ENCODE measurements around the gene ANKS1A.
"Not testable (repeated sequence)": the region's sequence is repeated elsewhere in the genome, so short reads cannot be mapped to it uniquely, and the experiment has no call there.

The ANKS1A gene

DNA sequence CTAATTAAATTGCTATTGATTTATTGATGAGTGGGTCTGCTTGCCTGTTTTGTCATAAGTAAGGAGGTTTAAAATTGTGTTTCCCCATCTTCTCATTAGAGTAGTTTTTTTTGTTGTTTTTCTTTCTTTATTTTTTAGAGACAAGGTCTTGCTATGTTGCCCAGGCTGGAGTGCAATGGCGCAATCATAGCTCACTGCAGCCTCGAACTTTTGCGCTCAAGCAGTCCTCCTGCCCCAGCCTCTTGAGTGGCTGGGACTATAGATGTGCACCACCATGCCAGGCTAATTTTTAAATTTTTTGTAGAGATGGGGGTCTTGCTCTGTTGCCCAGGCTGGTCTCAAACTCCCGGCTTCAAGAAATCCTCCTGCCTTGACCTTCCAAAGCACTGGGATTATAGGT lies 31.0 kb downstream of the ANKS1A start:
- Histone ChIP-seq H3K9me3 (ENCODE audit: insufficient read depth, low read depth, low read length) (no peaks in the 10 kb centered on the region), H3K27ac (ENCODE audit: low read depth, low read length) (no peak overlapping the region), H3K9ac (ENCODE audit: low read depth, low read length) (no peak overlapping the region), H3K4me1 (ENCODE audit: insufficient read depth, low read length) (peaks cover 8% of the 10 kb centered on the region), H3K36me3 (ENCODE audit: insufficient read depth, low read length) (no peaks in the 10 kb centered on the region), H3K27me3 (ENCODE audit: insufficient read depth, low read length) (no peaks in the 10 kb centered on the region), H3K4me3 (ENCODE audit: low read length) (no peak overlapping the region)
- WGBS = 97% methylated on average over 4 of the region's 4 CpGs

DNA sequence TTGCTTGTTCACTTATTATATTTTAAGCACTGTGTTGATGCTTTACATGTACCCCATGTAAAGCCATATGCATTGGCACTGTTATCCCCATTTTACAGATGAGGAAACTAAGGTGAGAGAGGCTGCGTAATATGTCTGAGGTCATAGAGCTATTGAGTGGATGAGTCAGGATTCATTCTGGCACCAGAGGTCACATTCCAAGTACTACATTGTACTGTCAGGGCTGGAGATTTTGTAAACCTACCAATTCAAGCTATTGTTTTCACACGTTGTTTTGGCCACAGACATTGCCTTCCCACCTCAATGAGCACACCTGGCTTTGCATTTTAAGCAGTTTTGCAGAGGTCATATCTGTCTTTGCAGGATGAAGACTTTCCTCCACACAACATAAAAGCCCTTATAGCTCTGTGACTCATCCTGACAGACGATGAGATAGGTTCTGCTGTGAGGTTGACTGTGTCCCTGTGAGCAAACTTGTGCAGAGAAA lies 33.2 kb downstream of the ANKS1A start:
- H3K9ac ChIP-seq (ENCODE audit: low read depth, low read length) = no peak overlapping the region
- peaks cover 5% of the 10 kb centered on the region; the same call in 1 of the 2 replicates for H3K27me3 ChIP-seq (ENCODE audit: insufficient read depth, low read length)
- H3K36me3 ChIP-seq (ENCODE audit: insufficient read depth, low read length) = no peaks in the 10 kb centered on the region
- no peak overlapping the region for H3K27ac ChIP-seq (ENCODE audit: low read depth, low read length)
- H3K4me3 ChIP-seq (ENCODE audit: low read length) = no peak overlapping the region
- peaks cover 21% of the 10 kb centered on the region for H3K4me1 ChIP-seq (ENCODE audit: insufficient read depth, low read length)
- WGBS = 85% methylated on average over 3 of the region's 3 CpGs
- H3K9me3 ChIP-seq (ENCODE audit: insufficient read depth, low read depth, low read length) = no peaks in the 10 kb centered on the region

DNA sequence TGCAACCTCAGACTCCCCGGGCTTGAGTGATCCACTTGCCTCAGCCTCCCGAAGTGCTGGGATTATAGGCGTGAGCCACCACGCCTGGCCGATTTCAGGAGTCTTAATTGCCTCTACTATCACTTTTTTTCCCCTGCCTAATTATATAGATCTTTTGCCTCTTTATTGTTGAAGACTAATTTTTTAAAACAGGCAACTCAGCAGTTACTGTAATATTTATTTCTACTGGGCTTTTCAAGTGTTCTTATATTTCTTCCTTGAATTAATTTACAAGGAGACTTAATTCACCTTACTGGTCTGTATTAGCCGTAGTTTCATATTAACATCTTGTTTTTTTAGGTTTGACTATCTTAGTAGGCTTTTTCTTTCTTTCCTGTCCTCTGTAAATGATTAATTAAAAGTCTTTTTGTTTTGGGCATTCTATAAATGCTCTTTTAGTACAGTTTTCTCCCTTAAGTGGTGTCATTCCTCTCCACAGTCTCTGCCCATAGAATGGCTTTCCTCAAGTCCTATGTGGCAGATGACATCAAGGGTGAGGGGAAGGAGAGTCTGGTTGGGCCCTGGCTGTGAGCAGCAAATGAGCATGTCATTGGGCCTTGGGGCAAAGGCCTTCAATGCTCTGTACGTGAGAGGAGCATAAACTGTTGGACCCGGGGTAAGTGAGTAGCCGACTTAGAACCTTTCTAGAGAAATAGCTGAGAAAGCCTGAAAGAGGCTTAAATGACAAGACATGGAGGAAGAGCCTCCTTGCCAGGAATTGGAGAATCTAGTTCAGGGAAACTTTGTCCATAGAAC lies 36.0 kb downstream of the ANKS1A start:
- Histone ChIP-seq H3K4me1 (ENCODE audit: insufficient read depth, low read length) (peaks cover 35% of the 10 kb centered on the region), H3K36me3 (ENCODE audit: insufficient read depth, low read length) (no peaks in the 10 kb centered on the region), H3K27me3 (ENCODE audit: insufficient read depth, low read length) (peaks cover 5% of the 10 kb centered on the region; the same call in 1 of the 2 replicates), H3K9ac (ENCODE audit: low read depth, low read length) (no peak overlapping the region), H3K4me3 (ENCODE audit: low read length) (no peak overlapping the region), H3K27ac (ENCODE audit: low read depth, low read length) (no peak overlapping the region), H3K9me3 (ENCODE audit: insufficient read depth, low read depth, low read length) (no peaks in the 10 kb centered on the region)
- WGBS = 89% methylated on average over 8 of the region's 9 CpGs

DNA sequence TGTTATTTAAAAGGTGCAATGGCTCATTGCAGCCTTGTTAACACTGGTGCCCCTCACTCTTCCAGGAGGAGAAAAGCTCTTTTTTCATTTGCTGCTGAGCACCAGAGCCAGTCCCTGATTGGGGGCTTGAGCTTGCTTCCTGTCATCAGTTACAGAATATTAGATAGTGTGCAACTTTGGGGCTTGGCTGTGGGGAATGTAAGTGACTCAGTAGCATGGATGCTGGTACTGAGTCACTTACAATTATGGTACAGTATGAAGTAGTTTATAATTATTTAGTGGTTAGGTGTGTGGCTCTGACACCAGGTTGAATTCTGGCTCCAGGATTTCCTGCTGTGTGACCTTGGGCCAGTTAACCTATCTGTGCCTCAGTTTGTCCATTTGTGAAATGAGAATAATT lies 37.6 kb downstream of the ANKS1A start:
- no peak overlapping the region for H3K9ac ChIP-seq (ENCODE audit: low read depth, low read length)
- H3K4me3 ChIP-seq (ENCODE audit: low read length) = no peak overlapping the region
- peaks cover 35% of the 10 kb centered on the region for H3K4me1 ChIP-seq (ENCODE audit: insufficient read depth, low read length)
- no peaks in the 10 kb centered on the region for H3K36me3 ChIP-seq (ENCODE audit: insufficient read depth, low read length)
- H3K27ac ChIP-seq (ENCODE audit: low read depth, low read length) = no peak overlapping the region
- peaks cover 5% of the 10 kb centered on the region; the same call in 1 of the 2 replicates for H3K27me3 ChIP-seq (ENCODE audit: insufficient read depth, low read length)
- H3K9me3 ChIP-seq (ENCODE audit: insufficient read depth, low read depth, low read length) = no peaks in the 10 kb centered on the region

DNA sequence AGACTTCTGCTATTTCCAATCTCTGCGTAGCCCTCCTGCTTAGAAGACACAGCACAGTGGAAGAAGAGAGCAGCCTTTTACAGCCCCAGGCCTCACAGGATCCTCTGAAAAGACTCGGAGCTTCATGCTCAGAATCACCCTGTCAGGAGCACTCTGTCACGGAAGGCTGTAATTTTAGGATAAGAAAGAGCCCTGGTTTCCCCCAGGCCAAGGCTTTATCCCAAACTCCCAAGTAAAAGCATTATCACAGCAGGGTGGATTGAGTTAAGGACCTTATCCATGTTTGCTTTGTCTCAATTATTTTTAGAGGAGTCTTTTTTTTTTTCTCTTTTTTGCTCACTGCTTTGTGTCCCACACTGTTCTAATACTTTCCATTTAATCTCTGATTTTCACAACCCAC lies 39.2 kb downstream of the ANKS1A start:
- Histone ChIP-seq H3K27ac (ENCODE audit: low read depth, low read length) (no peak overlapping the region), H3K4me3 (ENCODE audit: low read length) (no peak overlapping the region), H3K9me3 (ENCODE audit: insufficient read depth, low read depth, low read length) (no peaks in the 10 kb centered on the region), H3K4me1 (ENCODE audit: insufficient read depth, low read length) (peaks cover 35% of the 10 kb centered on the region), H3K9ac (ENCODE audit: low read depth, low read length) (no peak overlapping the region), H3K36me3 (ENCODE audit: insufficient read depth, low read length) (no peaks in the 10 kb centered on the region), H3K27me3 (ENCODE audit: insufficient read depth, low read length) (peaks cover 5% of the 10 kb centered on the region; the same call in 1 of the 2 replicates)
- WGBS = 51% methylated on average over 3 of the region's 3 CpGs

DNA sequence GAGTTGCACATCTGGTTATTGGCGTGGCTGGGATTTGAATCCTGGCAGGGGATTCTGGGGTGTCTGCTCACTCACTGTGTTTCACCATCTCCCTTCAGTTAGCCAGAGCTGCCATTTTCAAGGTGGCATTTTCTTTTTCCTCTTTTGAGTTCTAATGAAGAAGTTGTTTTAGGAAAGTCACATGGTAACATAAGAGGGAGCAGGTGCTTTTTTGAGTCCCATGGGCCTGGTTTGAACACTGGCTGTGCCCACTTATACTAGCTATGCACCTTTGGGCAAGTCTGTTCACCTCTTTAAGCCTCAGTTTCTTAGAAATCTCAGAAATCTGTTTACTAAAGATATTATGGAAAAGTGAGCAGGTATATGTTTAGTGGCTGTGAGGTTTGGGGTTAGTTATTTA lies 39.6 kb downstream of the ANKS1A start:
- no peaks in the 10 kb centered on the region for H3K9me3 ChIP-seq (ENCODE audit: insufficient read depth, low read depth, low read length)
- 96% methylated on average over 1 of the region's 1 CpG for WGBS

DNA sequence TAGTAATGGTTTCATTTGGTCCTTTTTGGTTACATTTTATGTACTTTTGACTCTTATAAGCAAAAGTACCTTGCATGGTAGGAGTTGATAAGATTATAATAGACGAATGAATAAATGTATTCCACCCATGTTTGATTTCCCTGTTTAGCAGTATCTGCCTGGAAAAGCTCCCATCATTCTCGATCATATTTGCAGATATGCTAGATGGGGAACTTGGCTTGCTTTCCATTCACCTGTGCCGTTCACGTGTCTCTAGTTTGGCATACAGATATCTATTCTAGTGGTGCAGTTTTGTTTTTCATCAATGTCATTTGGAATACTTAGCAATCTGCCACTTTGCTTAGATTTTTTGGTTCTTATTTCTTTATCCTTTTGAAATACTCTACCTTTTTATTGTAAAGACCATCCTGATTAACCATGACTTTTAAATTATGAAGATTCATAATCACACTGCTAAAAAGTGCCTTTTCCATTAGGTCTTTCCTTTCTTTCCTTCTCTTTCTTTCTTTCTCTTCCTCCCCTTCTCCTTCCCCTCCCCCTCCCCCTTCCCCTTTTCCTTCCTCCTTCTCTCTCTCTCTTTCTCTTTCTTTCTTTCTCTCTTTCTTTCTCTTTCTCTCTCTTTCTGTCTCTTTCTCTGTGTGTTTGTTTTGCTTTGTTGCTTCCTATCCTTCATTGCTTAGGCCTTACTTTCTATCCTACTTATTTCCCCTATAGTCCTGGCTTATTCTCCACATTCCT lies 40.4 kb downstream of the ANKS1A start:
- Histone ChIP-seq H3K9me3 (ENCODE audit: insufficient read depth, low read depth, low read length) (no peaks in the 10 kb centered on the region), H3K36me3 (ENCODE audit: insufficient read depth, low read length) (no peaks in the 10 kb centered on the region), H3K4me1 (ENCODE audit: insufficient read depth, low read length) (peaks cover 29% of the 10 kb centered on the region), H3K27ac (ENCODE audit: low read depth, low read length) (no peak overlapping the region), H3K27me3 (ENCODE audit: insufficient read depth, low read length) (peaks cover 5% of the 10 kb centered on the region; the same call in 1 of the 2 replicates), H3K9ac (ENCODE audit: low read depth, low read length) (no peak overlapping the region), H3K4me3 (ENCODE audit: low read length) (no peak overlapping the region)
- 90% methylated on average over 4 of the region's 4 CpGs for WGBS

More for the DNA sequence above, 39.6 kb downstream of the ANKS1A start:
- Histone ChIP-seq H3K36me3 (ENCODE audit: insufficient read depth, low read length) (no peaks in the 10 kb centered on the region), H3K27me3 (ENCODE audit: insufficient read depth, low read length) (peaks cover 5% of the 10 kb centered on the region; the same call in 1 of the 2 replicates), H3K4me1 (ENCODE audit: insufficient read depth, low read length) (peaks cover 35% of the 10 kb centered on the region), H3K4me3 (ENCODE audit: low read length) (no peak overlapping the region), H3K9ac (ENCODE audit: low read depth, low read length) (no peak overlapping the region), H3K27ac (ENCODE audit: low read depth, low read length) (no peak overlapping the region)

DNA sequence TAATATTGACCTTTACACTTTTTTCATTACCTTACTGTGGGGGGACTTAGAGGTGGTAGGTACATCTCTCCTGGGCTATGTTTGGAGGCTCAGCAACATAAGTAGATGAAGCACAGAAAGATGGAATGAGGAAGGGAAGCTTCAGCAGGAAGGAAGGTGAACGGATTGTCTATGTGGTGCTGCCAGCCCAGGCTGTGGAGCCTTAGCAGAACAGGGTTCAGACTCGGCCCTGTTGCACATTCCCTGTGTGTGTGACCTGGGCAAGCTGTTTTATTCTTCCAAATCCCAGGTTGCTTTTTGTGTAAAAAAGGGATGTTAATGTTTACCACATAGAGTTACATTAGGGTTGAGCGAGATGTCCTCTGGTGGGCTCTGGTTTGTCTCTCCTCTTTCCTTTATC lies 41.2 kb downstream of the ANKS1A start:
- H3K4me3 ChIP-seq (ENCODE audit: low read length) = no peak overlapping the region

DNA sequence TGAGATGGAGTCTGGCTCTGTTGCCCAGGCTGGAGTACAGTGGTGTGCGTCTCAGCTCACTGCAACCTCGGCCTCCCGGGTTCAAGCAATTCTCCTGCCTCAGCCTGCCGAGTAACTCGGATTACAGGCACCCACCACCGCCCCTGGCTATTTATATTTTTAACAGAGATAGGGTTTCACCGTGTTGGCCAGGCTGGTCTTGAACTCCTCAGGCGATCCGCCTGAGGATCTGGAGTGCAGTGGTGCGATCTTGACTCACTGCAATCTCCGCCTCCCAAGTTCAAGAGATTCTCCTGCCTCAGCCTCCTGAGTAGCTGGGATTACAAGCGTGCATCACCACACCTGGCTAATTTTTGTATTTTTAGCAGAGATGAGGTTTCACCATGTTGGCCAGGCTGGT lies 43.1 kb downstream of the ANKS1A start:
- H3K9ac ChIP-seq (ENCODE audit: low read depth, low read length); H3K27ac ChIP-seq (ENCODE audit: low read depth, low read length); H3K9me3 ChIP-seq (ENCODE audit: insufficient read depth, low read depth, low read length); H3K4me3 ChIP-seq (ENCODE audit: low read length); H3K36me3 ChIP-seq (ENCODE audit: insufficient read depth, low read length); H3K27me3 ChIP-seq (ENCODE audit: insufficient read depth, low read length): not testable (repeated sequence)
- WGBS = 94% methylated on average over 12 of the region's 12 CpGs
- peaks cover 14% of the 10 kb centered on the region for H3K4me1 ChIP-seq (ENCODE audit: insufficient read depth, low read length)

More for the DNA sequence above, 41.2 kb downstream of the ANKS1A start:
- Histone ChIP-seq H3K9ac (ENCODE audit: low read depth, low read length) (no peak overlapping the region), H3K9me3 (ENCODE audit: insufficient read depth, low read depth, low read length) (no peaks in the 10 kb centered on the region), H3K27ac (ENCODE audit: low read depth, low read length) (no peak overlapping the region), H3K4me1 (ENCODE audit: insufficient read depth, low read length) (peaks cover 27% of the 10 kb centered on the region), H3K36me3 (ENCODE audit: insufficient read depth, low read length) (no peaks in the 10 kb centered on the region), H3K27me3 (ENCODE audit: insufficient read depth, low read length) (peaks cover 5% of the 10 kb centered on the region; the same call in 1 of the 2 replicates)
- WGBS = 89% methylated on average over 3 of the region's 3 CpGs

DNA sequence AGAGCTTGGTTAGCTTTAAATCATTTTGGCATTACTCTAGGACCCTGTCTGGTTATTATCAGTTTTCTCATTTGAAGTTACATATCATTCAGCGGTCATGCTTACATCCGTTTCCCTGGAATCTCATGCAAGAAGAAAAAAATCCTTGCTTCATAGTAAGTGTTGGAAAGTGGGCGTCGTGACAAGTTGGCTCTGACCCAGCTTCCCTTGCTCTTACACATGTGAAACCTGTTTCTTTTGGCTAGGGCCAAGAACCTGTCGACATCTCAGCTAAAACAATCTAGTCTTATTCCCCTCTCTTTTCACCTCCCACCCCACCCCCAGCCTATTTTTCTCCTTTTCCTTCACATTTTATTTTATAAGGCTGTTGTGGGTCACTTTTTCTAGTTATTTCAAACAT lies 45.5 kb downstream of the ANKS1A start:
- Histone ChIP-seq H3K9me3 (ENCODE audit: insufficient read depth, low read depth, low read length) (no peaks in the 10 kb centered on the region), H3K4me3 (ENCODE audit: low read length) (no peak overlapping the region), H3K27ac (ENCODE audit: low read depth, low read length) (no peak overlapping the region), H3K36me3 (ENCODE audit: insufficient read depth, low read length) (no peaks in the 10 kb centered on the region), H3K4me1 (ENCODE audit: insufficient read depth, low read length) (no peaks in the 10 kb centered on the region), H3K9ac (ENCODE audit: low read depth, low read length) (no peak overlapping the region), H3K27me3 (ENCODE audit: insufficient read depth, low read length) (no peaks in the 10 kb centered on the region)
- WGBS = 97% methylated on average over 5 of the region's 5 CpGs

DNA sequence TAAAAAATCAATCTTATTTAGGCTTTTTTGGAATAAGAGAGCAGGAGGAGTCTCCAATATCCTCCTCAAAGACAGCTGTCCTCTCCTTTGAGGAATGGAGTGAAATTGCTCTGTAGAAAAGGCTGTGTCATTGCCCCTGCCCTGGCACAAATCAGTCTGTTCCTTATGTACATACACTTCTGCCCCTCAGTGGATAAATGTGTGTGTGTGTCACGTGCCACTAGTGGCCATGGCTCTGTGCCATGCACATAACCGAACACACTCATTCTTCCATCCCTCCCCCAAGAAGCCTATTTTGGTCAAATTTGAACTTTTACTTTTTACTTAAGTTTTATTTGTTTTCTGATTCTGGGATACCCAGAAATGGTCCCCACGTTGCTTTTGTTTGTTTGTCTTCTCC lies 49.2 kb downstream of the ANKS1A start:
- H3K27me3 ChIP-seq (ENCODE audit: insufficient read depth, low read length) = no peaks in the 10 kb centered on the region
- WGBS = 92% methylated on average over 1 of the region's 3 CpGs

More for the DNA sequence above, 49.2 kb downstream of the ANKS1A start:
- H3K9me3 ChIP-seq (ENCODE audit: insufficient read depth, low read depth, low read length) = no peaks in the 10 kb centered on the region
- H3K27ac ChIP-seq (ENCODE audit: low read depth, low read length) = no peak overlapping the region
- H3K9ac ChIP-seq (ENCODE audit: low read depth, low read length) = no peak overlapping the region
- peaks cover 6% of the 10 kb centered on the region; the same call in 1 of the 2 replicates for H3K36me3 ChIP-seq (ENCODE audit: insufficient read depth, low read length)
- H3K4me1 ChIP-seq (ENCODE audit: insufficient read depth, low read length) = no peaks in the 10 kb centered on the region
- no peak overlapping the region for H3K4me3 ChIP-seq (ENCODE audit: low read length)
